HG02943 (cell line): ENCODE data around the gene HBB.
"Not testable (repeated sequence)": the region's sequence is repeated elsewhere in the genome, so short reads cannot be mapped to it uniquely, and the experiment has no call there.

Source experiments
- ATAC-seq: cut with Tn5 transposase; IDR thresholded peaks from one replicate; pipeline ENCODE4 v1.9.1; 2021; ENCODE audit warnings: mild to moderate bottlenecking, low read depth, moderate library complexity; ENCODE audit not compliant: unreplicated experiment

Gene HBB

DNA sequence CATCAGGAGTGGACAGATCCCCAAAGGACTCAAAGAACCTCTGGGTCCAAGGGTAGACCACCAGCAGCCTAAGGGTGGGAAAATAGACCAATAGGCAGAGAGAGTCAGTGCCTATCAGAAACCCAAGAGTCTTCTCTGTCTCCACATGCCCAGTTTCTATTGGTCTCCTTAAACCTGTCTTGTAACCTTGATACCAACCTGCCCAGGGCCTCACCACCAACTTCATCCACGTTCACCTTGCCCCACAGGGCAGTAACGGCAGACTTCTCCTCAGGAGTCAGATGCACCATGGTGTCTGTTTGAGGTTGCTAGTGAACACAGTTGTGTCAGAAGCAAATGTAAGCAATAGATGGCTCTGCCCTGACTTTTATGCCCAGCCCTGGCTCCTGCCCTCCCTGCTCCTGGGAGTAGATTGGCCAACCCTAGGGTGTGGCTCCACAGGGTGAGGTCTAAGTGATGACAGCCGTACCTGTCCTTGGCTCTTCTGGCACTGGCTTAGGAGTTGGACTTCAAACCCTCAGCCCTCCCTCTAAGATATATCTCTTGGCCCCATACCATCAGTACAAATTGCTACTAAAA lies at the start of gene HBB:
HBB (minus strand) TSS at position 340 of the 579 bp plus-strand sequence; CDS start at position 290, 50 bp downstream.
- no peak for ATAC-seq

DNA sequence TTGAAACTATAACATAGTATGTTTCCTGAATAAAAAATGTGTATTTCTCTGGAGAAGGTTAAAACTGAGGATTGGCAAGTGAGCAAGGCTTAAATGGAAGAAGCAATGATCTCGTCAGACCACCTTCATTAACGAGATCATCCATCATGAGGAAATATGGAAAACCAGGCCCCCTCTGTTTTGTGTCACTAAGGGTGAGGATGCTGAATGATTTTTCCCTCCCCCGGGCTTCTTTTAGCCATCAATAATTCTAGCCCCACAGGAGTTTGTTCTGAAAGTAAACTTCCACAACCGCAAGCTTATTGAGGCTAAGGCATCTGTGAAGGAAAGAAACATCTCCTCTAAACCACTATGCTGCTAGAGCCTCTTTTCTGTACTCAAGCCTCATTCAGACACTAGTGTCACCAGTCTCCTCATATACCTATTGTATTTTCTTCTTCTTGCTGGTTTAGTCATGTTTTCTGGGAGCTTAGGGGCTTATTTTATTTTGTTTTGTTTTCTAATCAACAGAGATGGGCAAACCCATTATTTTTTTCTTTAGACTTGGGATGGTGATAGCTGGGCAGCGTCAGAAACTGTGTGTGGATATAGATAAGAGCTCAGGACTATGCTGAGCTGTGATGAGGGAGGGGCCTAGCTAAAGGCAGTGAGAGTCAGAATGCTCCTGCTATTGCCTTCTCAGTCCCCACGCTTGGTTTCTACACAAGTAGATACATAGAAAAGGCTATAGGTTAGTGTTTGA lies 48.7 kb upstream of the HBB start:
- no peak for ATAC-seq

DNA sequence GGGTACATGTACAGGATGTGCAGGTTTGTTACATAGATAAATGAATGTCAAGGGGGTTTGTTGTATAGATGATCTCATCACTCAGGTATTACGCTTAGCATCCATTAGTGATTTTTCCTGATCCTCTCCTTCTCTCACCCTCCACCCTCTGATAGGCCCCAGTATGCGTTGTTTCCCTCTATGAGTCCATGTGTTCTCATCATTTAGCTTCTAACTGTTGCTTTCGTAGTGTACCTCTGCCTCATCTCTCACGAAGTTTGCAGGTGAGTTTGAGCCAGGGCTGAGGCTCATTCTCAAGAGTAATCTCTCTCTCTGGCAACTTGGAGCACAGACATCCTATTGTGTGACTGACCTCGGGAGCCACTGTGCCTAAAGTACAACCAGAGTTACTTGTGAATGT lies 47.5 kb upstream of the HBB start:
- ATAC-seq = no peak

DNA sequence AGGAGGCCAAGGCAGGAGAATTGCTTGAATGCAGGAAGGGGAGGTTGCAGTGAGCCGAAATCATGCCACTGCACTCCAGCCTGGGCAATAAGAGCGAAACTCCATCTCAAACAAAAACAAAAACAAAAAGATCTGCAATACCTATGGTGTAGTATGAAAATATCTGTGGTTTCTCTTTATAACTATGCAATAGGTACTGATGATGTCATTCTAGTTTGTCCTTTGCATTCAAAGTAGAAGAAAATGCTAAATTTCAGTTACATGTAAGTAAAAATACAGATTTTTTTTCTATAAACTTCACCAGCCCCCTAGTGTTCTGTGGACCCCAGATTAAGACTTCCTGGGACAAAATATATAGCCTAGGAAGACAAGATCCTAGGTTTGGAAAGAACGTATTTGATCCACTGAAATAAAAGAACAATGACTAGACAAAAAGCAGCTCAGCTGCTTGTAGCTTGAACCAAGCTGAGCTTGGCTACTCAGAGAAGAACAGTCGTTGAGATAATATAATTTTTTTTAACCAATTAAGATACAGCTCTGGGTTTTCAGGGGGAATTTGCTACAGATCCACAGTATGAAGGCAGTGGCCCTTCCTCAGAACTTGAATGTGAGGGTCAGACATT lies 45.6 kb upstream of the HBB start:
- no peak for ATAC-seq

DNA sequence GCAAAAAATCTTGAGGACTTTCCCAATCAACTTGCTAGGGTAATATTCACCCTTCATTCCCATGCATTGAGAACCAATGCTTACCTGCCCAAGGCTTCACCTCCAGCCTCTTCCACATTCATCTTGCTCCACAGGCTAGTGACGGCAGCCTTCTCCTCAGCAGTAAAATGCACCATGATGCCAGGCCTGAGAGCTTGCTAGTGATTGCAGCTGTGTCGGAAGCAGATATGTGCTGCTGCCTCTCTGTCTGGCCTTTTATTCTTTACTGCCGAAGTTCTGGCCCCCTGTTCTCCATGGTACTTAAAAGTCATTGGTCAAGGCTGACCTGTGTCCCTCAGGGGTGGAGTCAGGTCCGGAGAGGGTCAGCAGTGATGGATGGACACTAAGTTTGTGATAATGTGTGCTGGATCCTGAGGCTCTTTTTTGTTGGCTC lies 42.9 kb upstream of the HBB start, which contains the start of gene HBE1:
HBE1 (minus strand) TSS at position 231 of the 433 bp plus-strand sequence; CDS start at position 176, 55 bp downstream.
- ATAC-seq = no peak

DNA sequence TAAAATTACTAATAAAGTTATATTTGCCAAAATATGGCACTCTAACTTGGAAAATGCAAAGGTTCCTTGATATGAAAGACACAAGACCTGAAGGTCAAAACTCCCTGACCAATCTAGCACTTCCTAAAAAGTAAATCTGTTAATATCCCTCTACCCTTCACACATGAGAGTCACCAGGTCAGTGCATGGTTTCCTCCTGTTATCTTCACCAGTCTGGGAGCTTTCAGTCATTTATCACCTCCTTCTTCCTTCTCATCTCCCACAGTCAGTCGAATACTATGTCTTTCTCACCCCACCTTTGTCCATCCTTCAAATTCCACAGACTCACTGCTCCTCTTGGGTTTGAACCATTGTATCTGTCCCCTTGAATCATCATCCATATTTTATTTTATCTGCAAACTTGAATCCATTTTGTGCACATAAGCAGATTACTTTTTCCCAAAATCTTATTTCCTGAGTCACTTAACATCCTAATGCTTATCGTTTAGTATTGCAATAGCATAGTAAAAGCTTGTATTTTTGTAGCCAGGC lies 40.2 kb upstream of the HBB start:
- no peak for ATAC-seq

DNA sequence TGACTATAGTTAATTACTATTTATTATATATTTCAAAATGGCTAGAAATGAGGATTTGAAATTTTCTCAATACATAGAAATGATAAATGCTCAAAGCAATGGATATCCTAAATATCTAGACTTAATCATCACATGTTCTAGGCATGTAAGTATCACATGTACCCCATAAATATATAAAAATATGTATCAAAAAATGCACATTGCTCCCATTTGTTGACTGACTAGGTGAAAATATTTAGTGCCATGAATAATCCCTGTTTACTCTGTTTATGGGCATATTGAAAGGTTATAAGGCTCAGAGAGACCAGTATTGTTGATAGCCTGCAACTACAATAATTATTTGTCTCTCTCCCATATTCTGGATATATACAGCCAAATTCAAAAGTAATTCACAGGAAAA lies 39.7 kb upstream of the HBB start:
- ATAC-seq = no peak

DNA sequence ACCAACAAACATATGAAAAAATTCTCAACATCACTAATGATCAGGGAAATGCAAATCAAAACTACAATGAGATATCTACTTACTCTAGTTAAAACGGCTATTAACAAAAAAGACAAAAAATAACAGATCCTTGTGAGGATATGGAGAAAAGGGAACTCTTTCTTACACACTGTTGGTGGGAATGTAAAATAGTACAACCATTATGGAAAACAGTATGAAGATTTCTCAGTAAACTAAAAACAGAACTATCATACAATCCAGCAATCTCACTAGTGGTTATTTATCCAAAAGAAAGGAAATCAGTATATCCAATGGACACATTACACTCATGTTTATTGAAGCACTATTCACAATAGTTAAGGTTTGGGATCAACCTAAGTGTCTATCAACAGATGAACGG lies 39.0 kb upstream of the HBB start:
- no peak for ATAC-seq

DNA sequence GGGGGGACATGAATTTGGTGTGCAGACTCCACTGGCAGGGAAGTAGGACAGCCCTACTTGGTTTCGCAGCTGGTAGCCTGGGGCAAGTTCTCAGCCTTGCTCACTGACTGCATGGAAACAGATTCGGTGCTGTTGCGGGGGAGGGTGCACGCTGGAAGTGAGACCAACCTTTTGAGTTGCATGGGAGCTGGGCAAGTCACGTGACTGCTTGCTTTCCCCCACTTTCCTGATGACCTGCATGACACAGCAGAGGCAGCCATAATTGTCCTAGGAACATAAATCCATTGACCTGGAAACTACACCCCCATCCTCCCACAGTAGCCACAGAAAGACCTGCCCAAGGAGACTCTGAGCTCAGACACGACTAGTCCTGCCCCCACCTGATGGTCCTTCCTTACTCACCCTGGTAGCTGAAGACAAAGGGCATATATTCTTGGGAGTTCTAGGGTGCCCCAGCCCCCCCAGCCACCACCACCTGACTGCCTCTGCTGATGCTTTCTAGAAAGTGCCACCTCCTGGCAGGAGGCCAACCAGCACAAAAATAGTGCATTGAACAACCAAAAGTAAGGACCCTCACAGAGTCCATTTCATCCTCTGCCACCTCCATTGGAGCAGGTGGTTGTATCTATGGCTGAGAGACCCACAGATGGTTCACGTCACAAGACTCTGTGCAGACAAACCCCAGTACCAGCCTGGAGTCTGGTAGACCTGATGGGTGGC lies 31.8 kb upstream of the HBB start:
- ATAC-seq = no peak

DNA sequence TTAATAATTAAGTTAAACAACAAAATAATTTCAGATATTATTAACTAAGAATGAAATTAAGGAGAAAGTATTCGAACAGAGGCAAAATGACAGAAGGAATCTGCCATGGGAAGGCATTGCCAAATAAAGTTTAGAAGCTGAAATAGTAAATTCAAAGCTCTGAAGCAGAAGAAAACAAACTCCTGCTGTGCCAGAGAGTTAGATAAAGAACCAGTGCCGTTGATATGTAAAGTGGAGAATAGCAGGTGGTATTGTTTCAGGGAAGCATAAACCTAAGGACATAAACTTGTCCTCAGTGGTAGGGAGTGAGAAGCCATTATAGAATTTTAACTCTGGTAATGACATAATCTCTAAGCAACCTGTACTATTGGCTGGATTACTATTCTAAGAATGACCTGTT lies 30.4 kb upstream of the HBB start:
- ATAC-seq = no peak

DNA sequence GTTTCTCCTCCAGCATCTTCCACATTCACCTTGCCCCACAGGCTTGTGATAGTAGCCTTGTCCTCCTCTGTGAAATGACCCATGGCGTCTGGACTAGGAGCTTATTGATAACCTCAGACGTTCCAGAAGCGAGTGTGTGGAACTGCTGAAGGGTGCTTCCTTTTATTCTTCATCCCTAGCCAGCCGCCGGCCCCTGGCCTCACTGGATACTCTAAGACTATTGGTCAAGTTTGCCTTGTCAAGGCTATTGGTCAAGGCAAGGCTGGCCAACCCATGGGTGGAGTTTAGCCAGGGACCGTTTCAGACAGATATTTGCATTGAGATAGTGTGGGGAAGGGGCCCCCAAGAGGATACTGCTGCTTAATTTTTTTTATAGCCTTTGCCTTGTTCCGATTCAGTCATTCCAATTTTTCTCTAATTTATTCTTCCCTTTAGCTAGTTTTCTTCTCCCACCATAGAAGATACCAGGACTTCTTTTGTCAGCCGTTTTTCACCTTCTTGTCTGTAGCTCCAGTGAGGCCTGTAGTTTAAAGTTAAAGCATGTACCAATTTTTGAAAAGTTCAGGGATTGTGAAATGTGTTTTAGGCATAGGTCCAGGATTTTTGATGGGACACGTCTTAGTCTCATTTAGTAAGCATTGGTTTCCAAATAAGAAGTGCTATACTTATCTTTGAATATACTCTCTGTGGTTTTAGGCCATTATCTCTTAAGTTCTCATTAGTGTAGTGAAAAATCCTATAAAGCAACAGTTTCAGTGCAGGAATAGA lies 28.0 kb upstream of the HBB start, which contains the start of gene HBG2:
HBG2 (minus strand) TSS at position 136 of the 768 bp plus-strand sequence; CDS start at position 83, 53 bp downstream.
- ATAC-seq = not testable (repeated sequence)

DNA sequence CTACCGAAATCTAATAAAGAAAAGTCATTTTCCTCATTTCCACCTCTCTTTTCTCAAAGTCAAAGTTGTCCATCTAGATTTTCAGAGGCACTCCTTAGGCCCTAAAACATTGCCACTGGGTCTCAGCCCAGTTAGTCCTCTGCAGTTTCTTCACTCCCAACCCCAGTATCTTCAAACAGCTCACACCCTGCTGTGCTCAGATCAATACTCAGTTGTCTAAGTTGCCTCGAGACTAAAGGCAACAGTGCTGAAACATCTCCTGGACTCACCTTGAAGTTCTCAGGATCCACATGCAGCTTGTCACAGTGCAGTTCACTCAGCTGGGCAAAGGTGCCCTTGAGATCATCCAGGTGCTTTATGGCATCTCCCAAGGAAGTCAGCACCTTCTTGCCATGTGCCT lies 27.2 kb upstream of the HBB start:
- ATAC-seq = not testable (repeated sequence)

DNA sequence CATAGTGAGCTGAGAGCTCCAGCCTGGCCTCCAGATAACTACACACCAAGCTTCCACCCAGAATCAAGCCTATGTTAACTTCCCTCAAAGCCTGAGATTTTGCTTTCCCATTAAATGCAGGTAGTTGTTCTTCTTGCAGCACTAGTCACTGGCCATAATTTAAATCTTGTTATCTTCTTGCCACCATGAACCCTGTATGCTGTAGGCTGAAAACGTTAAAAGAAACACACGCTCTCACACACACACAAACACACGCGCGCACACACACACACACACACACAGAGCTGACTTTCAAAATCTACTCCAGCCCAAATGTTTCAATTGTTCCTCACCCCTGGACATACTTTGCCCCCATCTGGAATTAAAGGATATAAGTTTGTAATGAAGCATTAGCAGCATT lies 26.6 kb upstream of the HBB start:
- ATAC-seq = not testable (repeated sequence)

DNA sequence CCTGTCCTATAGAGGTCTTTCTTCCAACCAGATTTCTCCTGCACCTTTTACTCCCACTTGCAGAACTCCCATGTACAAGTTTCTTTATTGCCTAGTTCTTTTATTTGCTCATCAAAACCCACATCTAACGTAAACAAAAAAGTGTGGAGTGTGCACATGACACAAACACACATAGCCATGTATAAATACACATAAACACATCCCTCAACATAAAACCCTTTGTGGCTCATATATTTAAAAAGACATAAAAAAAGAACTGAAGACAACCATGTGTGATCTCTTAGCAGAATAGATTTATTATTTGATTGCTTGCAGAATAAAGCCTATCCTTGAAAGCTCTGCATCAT lies 26.0 kb upstream of the HBB start:
- no peak for ATAC-seq

DNA sequence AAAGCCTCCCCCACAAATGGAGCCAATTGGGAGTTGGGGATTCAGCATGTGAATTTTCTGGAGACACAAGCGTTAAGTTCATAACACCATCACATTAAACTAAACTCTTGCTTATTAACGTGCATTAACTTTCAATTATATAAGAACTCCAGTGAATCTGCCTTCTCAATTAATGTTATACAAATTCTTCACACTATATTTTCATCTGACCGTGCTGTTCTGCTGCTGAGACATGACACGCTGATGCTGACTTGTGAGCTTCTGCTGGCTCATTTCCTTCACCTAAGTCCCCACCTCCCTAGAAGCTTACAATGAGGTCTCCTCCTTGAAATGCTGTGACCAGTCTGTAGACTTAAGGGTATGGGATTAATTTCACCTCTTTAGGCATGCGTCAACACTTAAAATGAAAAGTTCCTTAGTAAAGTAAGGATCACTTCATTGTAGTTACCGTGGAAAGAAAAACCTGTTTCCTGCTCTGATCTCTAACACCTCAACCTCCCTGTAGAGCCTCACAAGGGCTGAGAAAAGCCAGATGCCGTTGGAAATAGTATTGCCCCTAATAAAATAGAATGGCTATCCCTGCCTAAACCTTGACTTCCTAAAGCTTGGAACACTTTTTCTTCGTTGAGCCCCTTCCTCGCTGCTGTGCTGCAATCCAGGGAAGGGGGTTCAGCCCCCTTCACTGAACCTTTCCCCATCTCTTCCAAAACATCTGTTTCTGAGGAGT lies 25.5 kb upstream of the HBB start:
- ATAC-seq = no peak

DNA sequence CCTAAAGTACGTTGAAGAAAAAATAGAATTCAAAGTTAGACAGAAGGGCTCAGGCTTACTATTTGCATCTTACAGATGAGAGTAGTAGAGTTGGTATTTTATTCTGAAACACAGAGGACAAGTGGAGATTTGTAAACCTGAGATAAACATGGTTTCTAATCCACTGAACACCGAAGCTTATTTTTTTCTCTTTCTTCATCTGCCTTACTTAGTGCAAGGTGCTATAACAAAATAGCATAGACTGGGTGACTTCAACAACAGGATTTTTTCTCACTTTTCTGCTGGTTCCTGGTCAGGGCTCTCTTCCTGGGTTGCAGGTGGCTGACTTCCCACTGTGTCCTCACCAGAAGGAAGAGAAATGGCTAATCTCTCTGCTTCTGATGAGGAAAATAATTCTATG lies 24.9 kb upstream of the HBB start:
- ATAC-seq = no peak

DNA sequence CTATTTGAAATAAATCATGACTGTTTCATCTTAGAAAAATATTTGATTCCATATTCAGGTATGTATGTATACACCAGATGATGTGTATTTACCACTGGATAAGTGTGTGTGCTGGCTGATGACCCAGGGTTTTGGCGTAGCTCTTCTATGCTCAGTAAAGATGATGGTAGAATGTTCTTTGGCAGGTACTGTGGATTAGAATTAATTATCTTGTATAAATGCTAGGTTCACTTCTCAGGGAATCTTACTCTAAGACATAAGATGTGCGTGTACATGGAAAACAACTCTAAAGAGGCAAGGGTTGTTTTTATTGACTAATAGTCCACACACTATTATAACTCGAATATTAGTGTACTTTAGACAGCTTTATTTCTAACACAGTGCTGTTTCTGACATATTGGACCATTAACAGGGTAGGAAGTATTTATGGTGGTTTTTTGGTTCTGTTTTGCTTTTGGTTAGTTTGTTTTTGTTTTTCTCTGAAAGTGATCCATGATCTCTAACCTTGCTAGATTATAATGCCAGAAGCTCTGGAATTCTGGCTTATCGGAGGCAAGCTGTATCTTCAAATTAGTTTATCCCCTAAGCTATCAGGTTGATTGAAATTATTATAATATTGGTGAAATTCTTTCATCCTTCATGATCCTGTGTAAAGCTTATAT lies 23.8 kb upstream of the HBB start:
- ATAC-seq = no peak

DNA sequence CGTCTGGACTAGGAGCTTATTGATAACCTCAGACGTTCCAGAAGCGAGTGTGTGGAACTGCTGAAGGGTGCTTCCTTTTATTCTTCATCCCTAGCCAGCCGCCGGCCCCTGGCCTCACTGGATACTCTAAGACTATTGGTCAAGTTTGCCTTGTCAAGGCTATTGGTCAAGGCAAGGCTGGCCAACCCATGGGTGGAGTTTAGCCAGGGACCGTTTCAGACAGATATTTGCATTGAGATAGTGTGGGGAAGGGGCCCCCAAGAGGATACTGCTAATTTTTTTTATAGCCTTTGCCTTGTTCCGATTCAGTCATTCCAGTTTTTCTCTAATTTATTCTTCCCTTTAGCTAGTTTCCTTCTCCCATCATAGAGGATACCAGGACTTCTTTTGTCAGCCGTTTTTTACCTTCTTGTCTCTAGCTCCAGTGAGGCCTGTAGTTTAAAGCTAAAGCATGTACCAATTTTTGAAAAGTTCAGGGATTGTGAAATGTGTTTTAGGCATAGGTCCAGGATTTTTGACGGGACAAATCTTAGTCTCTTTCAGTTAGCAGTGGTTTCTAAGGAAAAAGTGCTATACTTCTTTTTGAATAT lies 23.0 kb upstream of the HBB start, which contains the start of gene HBG1:
HBG1 (minus strand) TSS at position 51 of the 590 bp plus-strand sequence. CDS start 53 bp downstream, outside the sequence.
- ATAC-seq = not testable (repeated sequence)
